Iris pigment epithelial cell (primary cell): Measurements from ENCODE around the gene HOXB7.

Experiments used
- DNase-seq: peaks from one replicate; pipeline ENCODE4 v3.0.0-alpha.2; 2011; ENCODE audit warnings: low read depth

Gene HOXB7

DNA sequence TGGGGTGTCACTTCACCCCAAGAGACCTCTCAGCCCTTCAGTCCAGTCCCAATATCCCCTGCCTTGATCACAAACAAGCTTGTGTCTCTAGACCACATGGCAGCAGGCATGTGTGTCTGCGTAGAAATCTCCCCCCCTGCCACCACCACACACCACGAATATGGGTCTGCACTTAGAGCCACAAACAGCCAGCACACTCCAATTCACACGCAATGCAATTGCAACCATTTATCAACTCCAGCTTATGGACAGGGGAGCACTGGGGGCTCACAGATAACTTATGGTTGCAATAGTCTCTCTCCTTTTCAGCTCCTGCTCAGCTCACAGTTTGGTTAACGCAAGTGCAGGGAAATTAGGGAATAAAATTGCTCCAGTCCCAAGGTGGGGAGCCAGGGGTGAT, 12.8 kb upstream of the HOXB7 start:
- DNase-seq, result no peak

DNA sequence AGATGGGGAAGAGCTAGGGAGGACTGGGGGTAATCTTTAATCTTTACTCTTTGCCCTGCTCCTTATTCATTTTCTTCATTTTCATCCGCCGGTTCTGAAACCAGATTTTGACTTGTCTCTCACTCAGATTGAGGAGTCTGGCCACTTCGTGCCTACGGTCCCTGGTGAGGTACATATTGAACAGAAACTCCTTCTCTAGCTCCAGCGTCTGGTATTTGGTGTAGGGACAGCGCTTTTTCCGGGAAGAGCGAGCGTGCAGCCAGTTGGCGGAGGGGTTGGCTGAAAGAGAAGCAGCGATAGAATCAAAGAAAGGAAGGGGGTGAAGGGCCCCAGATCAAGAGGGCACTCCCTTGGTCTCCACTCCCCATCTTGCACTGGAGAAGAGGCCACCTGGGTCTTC, 12.0 kb upstream of the HOXB7 start:
- no peak for DNase-seq

DNA sequence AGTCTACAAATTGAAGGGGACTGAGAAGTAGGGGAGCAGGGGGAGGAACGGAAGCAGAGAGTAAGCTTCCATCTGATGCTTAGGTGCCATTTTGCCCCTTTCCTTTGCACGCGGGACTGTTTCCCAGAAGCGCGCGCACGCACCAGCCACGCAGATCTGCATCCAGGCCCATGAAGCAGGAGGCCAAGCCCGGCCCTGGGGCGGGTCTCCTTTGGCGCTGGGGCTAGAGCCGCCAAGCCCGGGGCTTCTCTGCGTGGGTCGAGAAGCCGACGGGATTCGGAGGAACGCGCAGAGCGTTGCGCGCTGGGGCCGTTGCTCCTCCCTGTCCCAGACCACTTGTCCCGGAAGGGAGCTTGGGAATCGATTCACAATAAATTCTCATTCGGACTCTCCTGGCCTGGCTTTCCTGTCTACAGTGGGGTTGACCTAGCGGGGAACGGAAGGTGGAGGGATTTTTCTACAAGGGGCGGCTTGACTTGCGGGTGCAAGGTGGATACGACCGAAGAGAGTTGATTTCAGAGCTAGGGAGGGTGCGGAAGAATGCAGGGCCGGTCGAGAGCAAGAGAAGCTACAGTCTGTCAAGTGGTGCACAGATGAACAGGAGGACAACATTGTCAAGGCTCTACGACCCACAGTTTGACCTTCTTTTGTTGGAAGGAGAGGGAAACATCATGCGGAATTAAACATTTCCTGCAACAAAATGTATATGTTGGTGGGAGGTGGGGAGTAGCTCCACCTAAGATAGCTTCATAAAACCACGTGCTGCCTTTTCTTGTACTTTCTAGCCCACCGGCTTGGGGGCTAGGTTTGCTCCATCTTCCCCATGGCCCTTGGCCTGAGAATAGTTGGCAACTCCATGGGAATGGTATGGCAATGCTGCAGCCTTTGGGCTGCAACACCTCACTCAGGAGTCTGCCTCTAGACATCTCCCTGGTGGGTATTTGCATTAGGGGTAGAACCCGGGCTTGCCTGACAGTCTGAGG, 10.9 kb upstream of the HOXB7 start:
- no peak for DNase-seq

- DNase-seq, result no peak
These were observed 9.8 kb upstream of the HOXB7 start for GRCh38 chr17:48620461-48621139.

DNA sequence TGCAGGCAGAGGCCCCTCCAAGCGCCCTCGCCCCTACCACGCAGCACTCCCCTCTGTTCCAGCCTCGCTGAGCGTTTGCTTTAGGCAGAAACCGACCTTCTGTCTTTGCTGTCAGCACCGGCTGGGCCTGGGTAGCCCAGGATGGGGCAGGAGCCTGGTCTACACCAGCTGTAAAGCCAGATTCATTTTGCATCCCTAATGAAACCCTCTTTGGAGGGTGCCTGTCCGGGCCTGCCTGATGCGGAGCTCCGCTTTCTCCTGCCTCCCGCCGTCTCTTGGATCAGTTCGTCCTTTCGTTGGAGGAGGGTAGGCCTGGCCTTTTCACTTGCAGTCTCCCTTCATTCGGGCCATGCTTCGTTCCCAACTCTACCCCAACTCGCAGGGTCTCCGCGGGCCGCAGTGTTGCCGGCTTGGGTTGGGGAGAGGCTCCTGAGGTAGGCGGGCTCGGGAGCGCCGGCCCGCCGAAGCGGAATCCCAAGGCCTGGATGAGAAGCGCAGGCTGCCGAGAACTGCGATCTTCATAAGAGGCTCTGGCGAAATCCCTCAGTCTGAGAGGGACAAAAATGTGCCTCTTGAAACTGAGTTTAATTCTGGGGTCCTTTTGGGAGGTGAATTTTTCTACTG, 9.1 kb upstream of the HOXB7 start:
- no peak for DNase-seq

DNA sequence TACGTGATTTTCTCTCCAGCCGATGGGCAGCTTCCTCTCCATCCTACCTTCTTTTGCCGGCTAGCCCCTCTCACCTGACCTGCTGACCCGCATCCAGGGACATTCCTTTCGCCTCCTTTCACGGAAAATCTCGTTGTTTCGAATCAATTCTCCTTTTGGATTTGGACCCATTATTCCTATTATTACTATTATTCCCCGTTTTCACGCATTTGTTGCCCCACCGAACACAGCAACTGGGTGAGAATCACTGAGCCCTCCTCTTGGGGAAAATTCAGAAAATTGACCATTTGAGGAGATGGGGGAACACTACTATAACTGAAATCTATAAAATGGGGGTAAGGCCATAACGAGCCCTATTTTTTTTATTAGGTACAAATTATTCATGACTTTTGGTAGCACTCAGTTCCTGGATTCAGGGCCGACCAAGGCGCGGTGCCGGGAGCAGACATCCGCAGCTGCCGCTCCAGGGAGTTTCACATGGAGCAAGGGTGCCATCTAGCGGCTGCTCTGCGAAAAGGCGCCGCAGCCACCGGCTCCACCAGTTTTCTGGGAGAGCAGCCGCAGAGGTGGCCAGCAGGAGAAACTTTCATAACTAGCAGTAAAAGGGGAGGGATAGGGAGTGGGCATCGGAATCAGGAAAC, 7.6 kb upstream of the HOXB7 start:
- peak; percentile 72 for DNase-seq

- no peak for DNase-seq
These were observed 6.8 kb upstream of the HOXB7 start for GRCh38 chr17:48617471-48618255.

GRCh38 chr17:48616717-48617470, 6.1 kb upstream of the HOXB7 start:
- no peak for DNase-seq

DNA sequence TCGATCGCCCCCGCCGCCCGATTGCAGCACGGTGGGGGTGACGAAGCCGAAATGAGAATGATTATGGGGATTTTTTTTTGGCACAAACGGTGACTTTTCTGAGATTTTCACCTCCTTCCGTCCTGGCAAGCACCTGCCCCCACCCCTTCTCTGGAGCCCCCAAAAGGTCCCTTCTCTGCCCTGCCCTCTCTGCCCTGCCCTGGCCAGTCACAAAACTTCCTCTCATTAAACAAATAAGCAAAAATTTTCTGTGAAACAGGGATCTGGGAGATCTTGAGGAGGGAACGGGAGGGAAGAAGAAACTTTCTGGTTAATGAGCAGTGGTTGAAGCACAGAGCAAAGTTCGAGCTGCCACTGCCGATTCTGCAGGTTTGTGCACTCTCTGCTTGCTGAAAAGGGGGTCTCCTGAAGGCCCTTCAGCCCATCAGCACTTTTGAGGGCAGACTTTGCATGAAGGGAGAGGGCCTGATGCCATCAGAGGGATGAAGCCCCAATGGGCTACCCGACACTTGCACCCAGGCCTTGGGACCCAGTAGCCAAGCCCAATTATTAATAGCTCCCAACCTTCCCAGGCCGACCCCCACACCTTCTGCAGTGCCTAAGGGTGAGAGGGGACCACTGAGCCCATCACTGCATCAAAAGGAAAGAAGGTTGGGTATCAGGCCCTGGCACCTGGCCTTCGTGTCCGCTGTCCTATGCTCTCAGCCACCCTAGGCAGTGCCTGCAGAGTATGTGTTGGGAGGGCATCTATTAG, 5.3 kb upstream of the HOXB7 start:
- no peak for DNase-seq

- DNase-seq, result no peak
These were observed 4.5 kb upstream of the HOXB7 start, which contains the start of gene HOXB8 for GRCh38 chr17:48615047-48615962. Gene HOXB8 (minus strand): TSS chr17:48615292. CDS start chr17:48614704, 588 bp downstream.

GRCh38 chr17:48613862-48614694, 3.3 kb upstream of the HOXB7 start:
- no peak for DNase-seq

DNA sequence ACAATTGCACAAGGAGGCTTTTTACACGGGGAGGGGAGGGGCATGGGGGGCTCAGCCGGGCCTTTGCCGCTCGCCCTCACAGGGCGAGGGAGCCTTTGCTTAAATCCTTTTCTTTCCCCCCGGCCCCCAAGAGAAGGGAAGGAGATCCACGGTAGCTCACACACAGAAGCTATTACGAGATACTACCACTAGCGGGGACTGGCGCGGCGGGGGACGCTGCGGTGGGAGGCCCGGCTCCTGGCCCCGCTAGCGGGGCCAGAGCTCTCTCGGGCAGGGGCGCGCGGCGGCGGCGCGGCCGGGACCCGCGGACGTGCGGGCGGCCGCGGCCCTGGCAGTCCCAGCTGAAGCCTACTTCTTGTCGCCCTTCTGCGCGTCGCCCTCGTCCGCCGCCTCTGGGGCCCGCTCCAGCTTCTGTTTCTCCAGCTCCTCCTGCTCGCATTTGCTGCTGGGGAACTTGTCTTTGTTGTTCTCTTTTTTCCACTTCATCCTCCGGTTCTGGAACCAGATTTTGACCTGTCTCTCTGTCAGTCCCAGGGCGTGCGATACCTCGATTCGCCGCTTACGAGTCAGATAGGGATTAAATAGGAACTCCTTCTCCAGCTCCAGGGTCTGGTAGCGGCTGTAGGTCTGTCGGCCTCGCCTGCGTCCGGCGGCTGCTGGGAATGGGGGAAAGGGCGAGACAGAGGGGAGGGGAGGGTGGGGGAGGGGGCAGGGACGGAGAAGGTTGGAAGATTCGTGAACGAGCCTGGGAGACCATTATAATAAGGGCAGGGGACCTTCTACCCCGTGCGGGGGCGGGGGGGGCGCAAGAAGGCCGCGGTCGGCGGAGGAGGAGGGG, 2.3 kb upstream of the HOXB7 start:
- no peak for DNase-seq

GRCh38 chr17:48612456-48612853, 1.6 kb upstream of the HOXB7 start:
- no peak for DNase-seq

GRCh38 chr17:48611681-48612455, 1.1 kb upstream of the HOXB7 start:
- no peak for DNase-seq

GRCh38 chr17:48611213-48611612, 396 bp upstream of the HOXB7 start:
- no peak for DNase-seq

GRCh38 chr17:48609759-48610281, 997 bp downstream of the HOXB7 start:
- DNase-seq, result no peak
